Forelimb muscle (tissue), 1 donor: ENCODE measurements around the gene SRP68. TPM values are rescaled to one million over a fixed set of nuclear protein-coding genes. Genes with fewer than 3 reads are reported as not detected.

Source experiments
- DNase-seq: peaks from one replicate; pipeline ENCODE4 v3.0.0-alpha.2; 2013; ENCODE audit warnings: low read depth
- polyA plus RNA-seq: library from polyadenylated mRNA; unstranded; fragments of 120-200 nt; gene quantifications from one replicate; pipeline ENCODE4 v1.2.1, GENCODE V29; 2013; ENCODE audit not compliant: insufficient read length

Gene SRP68
- polyA plus RNA-seq, 1 donor = 82.4 TPM

DNA sequence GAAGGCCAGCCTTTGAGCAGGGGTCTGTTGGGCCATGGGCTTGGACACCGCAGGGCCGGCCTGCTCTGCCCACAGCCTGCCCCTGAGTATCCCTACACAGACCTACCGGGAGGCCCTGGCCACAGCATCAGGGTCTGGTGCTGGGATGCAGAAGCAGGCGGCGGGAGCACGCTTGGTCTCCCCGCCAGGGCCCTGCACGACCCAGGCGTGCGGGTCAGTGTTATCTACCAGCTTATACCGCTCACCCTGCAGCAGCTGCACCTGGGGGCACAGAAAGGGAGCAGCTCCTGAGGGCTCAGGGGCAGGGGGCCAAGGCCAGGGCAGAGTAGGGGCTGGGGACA is 54.0 kb downstream of the SRP68 start:
- no peak for DNase-seq

DNA sequence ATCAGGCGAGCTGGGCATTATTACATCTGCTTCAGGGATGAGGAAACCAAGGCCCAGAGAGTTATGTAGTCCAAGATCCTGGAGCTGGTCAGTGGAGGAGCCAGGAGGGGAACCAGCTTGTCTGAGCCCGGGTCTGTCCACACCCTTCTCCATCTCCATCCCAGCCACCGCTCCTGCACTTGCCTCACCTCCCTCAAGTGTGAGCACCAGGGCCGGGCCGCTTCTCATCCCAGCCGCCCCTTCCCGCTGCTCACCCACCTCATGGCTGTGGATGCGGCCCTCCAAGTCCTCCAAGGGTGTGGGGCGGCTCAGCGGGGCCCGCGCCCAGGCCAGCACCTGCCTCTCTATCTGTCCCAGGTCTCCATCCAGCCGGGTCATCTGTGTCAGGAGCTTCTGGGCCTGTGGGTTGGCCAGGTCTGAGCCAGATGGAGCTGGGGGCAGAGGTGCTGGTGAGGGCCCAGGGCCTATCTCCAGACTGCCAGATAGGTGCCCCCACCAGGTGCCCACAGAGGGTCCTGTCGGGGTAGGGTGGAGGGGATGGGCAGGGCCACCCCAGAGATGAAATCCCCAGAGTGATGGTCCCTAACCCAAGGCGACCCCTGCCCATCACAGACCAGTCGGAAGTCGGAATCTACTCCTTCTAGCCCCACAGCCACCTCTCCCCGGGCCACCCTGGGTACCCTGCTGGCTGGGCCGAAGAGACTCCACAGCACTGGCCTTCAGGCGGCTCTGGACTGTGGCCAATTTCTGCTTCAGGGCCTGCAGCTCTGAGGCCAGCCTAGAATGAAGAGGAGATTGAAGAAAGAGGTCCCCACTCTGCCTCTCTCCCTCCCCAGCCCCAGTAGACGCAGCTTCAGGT is 54.6 kb downstream of the SRP68 start:
- DNase-seq = no peak

DNA sequence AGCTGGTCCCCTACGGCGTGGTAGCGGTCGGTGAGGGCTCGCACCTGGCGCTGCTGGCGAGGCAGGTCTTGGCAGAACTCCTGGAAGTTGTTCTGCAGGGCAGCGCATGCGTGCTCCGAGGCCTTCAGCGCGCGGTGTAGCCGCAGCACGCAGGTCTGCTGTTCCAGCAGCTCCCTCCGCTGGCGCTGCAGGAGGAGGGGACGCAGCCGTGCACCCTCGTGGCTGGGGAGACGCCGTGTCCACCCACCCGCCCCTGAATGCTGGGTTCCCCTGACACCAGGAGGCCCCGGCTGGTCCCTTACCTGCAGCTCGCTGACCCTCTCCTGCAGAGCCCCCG is 57.4 kb downstream of the SRP68 start:
- no peak for DNase-seq

DNA sequence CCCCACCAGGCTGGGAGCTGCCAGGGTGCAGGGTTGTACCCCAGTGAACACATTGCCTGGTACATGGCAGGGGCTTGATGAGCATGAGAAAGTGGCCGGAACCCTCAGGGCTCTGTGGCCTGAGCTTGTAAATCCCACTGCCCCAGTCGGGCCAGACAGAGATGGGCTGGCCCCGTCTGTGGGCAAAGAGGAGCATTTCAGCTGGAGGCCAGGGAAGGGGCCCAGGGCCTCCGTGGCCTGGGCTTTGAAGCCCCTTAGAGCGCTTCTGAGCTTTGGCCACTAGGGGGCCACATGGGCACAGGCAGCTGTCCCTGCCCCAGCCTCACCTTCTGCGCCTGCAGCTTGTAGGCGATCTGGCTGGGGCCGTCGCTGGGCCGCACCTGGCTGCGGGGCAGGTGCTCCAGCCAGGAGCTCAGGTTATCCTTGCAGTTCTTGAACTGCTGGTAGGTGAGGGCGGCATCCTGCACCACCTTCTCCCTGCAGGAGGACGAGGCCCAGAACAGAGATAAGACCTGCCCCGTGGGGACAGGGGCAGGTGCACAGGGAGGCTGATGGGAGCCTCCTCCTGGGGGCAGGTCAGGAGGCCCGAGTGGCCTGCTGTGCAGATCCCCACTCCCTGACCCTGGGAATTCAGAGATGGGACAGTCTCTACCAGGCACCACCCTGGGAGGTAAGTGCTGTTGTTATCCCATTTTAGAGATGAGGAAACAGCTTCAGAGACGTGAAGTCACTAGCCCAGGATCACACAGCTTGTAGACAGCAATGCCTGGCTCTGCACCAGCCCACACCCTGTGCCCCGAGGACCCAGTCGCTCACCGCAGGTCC is 58.0 kb downstream of the SRP68 start:
- no peak for DNase-seq

DNA sequence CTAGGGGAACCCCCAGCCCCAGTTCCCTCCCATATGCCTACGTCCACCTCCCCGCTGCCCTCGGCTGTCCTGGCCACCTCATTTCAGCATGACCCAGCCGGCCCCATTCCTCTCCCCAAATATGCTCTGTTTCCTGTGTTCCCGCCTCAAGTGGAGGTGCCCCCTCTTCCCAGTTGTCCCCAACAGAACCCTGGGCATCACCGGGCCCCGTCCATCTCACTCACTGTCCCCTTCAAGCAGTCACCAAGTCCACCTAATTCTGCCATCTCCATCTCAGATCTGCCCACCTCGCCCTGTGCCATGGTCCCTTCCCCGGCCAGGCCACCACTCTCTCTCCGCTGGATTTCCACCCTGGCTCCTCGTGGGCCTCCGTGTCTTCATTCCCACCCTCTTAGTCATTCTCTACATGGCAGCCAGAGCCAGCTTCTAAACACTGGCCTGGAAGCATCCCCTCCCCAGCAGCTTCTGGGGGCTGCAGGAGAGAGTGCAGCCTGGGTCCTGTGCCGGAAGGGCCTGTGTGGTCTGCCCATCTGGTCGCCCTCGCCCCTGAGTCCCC is 58.9 kb downstream of the SRP68 start:
- DNase-seq = no peak

DNA sequence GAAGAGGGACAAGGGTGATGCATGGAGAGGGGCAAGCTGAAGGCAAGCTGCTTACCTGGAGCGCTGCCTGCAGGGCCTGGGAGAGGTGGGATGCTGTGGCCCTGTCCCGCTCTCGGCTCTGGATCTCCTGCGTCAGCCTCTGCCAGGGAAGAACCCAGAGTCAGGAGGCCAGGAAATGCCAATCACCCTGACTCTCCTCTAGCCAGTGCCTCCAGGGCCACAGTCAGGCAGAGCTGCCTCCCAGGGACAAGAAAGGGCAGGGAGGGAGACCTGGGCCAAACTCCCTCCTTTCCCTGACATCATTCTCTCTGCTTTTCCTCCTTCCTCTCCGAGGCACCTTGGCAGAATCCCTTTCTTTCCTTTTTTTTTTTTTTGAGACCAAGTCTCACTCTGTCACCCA is 60.4 kb downstream of the SRP68 start:
- no peak for DNase-seq

DNA sequence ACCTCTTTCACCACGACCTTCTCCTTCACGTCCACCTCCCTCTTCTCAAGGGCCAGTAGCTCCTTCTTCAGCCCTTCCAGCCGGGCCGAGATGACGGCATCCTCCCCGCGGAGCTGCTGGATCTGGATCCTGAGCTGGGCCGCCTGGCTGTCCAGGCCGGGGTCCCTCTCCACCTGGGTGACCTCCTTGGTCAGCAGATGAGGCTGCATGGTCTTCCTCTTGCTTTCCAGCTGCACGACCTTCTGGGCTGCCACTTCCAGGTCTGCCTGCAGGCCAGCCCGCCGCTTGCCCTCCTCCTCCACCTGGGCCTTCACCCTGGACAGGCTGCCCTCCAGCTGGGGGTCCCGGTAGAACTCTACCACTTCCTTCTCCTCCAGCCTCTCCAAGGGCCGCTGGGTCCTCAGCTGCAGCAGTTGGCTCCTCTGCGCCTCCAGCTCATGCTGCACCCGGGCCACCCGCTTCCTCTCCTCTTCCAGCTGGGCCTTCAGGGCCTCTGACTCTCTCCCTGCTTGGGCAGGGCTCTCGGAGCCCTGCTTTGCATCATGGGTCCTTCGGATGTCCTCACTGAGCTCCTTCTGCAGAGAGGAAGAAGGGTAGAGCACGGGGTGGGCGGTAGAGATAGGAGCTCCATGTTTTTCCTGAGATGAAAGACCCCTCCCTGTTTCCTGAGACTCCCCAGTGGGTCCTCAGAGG is 62.2 kb downstream of the SRP68 start:
- no peak for DNase-seq

DNA sequence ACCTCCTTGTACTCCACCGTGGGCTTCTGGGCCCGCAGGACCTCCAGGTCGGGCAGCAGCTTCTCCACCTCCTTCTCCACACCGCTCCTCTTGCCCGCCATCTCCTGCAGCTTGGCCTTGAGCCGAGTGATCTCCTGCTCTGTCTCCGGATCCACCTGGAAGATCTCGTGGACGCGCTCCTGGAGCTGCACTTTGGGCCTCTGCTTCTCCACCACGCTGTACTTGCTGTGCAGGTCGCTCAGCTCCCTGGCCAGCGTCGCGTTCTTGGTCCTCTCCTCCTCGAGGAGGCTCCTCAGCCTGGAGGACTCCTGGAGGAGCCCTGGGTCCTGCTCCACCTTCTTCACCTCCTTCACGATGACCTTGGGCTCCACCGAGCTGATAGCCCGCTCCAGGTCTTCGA is 62.9 kb downstream of the SRP68 start:
- DNase-seq = no peak

DNA sequence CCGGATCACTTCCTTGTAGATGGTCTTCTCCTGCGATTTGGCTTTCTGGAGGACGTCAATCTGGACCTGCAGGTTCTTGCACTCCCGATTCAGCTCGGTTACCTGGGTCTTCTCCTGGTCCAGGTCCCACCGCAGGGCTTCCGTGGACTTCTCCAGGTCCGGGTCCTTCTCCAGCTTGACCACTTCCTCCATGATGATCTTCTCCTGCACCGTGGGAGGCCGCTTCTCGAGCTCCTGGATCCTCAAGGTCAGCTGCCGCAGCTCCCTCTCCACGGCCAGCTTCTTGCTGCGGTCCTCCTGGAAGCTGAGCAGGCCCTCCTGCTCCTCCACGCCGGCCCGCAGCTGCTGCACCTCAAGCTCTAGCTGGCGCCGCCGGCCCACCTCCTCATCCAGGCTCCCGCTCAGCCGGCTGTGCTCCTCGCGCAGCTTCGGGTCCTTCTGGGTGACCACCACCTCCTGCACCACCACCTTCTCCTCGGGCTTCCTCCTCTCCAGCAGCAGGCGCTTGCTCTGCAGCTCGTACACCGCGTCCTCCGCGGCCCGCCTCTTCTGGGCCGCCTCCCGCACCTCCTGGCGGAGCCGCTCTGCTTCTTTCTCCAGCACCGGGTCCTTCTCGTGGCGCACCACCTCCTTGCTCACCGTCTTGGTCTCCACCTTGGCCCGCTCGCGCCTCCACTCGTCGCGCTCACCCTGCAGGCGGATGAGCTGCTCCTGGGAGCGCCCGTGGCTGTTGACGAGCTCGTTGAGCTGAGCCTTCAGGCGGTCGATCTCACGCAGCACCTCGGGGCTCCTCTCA is 63.5 kb downstream of the SRP68 start:
- no peak for DNase-seq

DNA sequence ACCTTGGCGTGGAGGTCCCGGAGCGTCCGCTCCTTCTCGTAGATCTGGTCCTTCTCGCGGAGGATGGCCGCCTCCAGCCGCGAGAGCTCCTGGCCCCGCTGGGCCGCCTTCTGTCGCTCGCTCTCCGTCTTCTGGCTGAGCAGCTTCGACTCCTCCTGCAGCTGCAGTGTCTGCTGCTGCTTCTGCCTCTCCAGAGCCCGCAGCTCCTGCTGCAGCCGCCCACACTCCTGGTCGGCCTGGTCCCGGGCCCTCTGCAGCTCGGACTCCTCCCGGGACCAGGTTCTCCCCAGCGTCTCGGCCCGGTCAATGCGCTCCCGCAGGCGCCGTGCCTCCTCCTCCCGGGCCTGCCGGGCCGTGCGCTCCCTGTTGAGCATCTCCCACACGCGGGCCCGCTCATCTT is 64.1 kb downstream of the SRP68 start:
- DNase-seq = no peak

DNA sequence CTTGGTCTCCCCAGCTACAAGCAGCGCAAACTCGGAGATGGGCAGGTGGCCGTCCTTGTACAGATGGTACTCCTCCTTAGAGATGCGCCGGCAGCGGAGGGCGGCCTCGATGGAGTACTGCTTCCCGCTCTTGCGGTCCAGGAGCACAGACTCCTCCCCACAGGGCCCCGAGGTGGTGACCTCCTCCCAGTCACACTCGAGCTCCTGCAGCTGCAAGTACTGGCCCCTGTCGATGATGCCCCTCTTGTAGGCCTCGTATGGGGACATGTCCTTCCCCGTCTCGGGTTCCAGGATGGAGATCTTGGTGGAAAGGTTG is 64.5 kb downstream of the SRP68 start:
- DNase-seq = no peak

DNA sequence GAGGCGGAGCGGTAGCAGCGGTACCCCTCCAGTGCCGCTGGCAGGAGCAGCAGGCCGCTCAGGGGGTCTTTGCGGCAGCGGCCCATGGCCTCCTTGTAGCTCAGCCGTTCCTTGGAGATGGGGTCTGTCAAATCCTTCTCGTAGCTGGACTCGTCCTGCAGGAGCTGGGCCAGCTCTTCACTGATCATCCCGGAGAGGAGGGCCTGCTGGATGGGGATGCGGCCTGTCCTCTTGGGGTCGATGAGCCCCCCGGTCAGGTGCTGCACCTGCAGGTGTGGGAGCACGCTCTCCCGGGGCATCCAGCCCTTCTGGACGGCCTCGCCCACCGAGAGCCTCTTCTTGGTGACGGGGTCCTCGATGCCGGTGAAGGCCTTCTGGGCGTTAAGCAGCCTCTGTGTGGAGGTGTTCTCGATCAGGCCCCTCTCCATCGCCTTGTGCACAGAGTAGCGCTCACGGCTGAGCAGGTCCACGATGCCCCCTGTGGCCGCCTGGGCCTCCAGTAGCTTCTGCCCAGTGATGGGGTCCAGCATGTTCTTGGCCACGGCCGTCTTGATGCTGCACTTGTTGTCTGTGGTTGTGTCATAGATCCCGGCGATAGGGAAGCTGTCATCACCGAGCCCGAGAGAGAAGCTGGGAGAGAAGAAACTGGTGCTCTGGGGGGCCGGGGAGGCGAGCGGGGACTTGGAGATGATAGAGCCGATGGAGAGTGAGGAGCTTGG is 65.0 kb downstream of the SRP68 start:
- no peak for DNase-seq

DNA sequence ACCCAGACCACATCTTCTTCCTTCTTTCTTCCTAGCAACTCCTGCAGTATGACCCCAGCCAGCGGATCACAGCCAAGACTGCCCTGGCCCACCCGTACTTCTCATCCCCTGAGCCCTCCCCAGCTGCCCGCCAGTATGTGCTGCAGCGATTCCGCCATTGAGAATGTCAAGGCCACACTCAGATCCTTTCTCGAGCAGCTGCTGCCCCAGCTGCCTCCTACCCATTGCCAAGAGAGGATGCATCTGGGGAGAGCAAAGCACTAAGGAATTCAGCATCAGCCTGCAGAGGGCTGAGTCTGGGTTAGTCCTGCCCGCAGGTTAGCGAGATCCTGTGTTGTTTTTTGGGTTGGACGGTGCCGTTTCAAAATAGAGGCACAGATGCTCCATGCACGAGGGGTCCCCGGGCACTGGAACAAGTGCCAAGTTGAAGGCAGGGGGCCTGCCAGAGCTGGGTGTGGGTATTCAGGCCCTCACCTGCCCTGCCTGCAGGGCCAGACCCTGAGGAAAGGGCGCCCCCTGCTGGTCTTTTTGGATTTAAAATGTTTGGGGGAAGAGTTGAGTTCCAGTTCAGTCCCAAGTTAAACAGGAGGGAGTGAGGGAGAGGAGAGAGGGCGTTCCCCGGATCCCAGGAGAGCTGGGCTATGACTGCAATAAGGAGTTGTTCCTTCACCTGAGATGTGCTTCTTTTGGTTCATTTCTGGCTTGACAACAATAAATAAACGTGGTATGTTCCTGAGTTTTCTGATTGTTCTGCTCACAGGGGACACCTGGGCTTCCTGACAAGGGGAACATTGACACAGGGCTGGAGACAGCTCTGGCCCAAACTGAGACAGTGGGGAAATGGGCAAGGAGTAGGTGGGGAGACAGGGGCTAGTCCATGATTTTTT is 66.8 kb downstream of the SRP68 start:
- DNase-seq = peak; percentile 39

DNA sequence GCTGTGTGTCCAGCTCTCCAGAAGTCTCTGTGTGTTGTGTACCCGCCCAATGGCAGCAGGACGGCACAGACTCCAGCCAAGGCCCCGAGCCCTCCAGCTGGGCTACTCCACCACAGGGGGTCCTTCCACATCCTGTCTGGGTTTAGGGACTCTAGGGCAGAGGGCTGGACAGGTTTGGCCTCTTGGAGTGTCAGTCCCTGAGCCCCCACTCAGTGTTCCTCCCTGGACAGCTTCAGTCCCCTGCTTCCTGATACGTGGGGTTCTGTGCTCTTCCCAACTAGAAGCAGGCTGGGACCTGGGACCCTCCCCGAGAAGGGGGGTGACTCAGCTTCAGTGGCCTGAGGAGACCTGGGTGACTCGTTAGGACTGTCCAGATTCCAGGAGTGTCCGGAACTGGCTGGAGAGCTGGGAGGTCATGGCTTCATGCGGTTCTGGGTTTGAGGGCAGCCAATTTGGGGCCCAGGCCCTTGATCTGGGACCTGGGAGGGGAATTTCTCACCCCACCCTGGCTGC is 67.5 kb downstream of the SRP68 start:
- DNase-seq = no peak

DNA sequence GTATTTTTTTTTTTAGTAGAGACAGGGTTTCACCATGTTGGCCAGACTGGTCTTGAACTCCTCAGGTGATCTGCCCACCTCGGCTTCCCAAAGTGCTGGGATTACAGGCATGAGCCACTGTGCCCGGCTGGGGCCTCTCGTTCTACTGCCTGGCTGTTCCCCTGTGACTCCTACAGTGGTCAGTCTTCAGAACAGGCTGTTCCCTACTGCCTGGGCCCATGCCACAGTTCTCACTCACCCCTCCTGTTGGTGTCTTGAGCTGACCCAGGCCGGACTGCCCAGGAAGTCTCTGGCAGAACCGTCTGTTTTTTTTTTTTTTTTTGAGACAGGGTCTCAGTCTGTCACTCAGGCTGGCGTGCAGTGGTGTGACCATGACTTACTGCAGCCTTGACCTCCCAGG is 68.4 kb downstream of the SRP68 start:
- DNase-seq = no peak

DNA sequence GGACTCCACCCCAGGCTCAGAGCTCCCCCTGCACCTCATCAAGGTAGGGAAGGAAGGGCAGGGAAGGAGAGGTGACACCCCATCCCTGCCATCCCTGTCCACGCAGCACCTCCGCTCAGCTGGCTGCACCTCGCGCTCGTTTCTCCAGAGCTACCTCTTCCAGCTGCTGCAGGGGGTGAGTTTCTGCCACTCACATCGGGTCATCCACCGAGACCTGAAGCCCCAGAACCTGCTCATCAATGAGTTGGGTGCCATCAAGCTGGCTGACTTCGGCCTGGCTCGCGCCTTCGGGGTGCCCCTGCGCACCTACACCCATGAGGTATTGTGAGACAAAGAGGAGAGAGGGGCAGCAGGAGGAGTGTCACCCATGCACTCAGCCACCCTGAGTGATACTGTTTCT is 70.2 kb downstream of the SRP68 start:
- DNase-seq = no peak

DNA sequence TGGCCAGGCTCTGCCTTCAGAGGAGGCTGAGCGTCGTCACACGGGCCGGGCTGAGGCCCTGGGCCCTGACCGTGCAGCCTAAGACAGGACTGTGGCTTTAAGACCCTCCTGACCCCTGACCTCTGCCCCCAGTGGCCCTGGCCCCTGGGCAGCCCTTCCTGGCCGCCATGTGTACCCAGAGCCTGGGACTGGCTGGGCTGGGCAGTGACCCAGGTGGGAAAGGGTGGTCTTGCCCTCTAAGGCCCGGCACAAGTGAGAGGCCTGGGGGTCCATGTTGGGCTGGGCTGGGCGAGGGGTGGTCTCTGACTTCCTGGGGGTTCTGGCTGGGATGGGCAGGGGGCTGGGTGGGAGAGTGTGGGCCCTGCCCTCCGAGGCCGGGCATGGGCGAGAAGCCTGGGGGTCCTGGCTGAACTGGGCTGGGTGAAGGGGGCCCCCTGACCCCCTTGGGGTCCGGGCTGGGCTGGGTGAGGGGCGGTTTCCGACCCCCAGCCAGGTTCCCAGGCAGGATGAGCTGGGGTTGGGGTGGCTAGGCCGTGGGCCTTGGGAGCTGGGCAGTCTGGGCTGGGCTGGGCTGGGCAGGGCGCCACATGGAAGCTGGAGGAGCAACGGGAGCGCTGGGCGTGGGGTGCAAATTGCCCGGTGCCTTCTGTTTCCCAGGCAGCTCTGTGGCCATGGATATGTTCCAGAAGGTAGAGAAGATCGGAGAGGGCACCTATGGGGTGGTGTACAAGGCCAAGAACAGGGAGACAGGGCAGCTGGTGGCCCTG is 71.4 kb downstream of the SRP68 start, which contains the start of gene CDK3:
Gene CDK3 (plus strand): TSS at position 101 of the 767 bp plus-strand sequence. CDS start 571 bp downstream, at position 672.
- no peak for DNase-seq

DNA sequence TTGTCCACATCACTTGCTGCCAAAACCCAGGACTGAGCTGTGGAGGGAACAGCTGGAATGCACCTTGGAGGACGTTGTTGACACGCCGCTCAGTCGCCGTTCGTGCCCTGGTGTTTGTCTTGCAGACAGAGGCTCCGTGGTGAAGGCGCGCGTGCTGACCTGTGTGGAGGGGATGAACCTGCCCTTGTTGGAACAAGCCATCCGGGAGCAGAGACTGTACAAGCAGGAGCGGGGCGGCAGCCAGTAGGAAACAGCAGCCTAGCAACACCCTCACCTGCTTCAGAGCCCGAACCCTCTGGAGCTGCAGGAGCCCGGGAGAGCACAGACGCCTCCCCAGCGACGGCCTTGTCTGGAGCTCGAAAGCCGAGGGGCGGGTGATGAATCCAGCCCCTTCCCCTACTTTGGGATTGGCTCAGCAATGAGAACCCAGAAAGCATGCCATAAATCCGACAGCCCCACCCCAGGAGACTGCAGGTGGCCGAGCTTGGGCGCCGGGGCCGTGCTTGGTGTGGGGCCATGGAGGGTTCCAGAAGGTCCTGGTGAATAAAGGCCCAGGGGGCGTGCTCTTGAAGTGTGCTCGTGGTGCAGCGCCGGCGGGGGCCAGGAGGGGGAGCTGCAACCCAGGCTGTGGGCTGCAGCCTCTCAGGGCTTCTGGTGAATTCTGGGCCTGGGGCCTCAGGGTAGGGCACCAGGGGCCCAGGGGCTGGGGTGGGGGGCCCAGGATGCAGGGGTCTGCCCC is 72.1 kb downstream of the SRP68 start:
- DNase-seq = no peak
